Caco-2 (cell line): Measurements from ENCODE around the gene TRAPPC2. TPM values are rescaled to one million over a fixed set of nuclear protein-coding genes. Genes with fewer than 3 reads are reported as not detected.

Experiments used
- BruUV-seq: library from RNA; stranded (reverse); fragments of 400-500 nt; replicated peaks from 2 replicates; lab custom pipeline; 2021; lab: Mats Ljungman, UMichigan
- CTCF ChIA-PET: fragments of 300-600 bp; sonication (Branson Sonifier 250); formaldehyde crosslinking; loops from one replicate; lab custom pipeline; 2022; ENCODE audit warnings: antibody characterized with exemption; lab: Charles Lee
- POLR2A ChIA-PET: fragments of 300-600 bp; sonication (Branson Sonifier 250); formaldehyde crosslinking; loops from one replicate; lab custom pipeline; 2022; ENCODE audit warnings: antibody characterized with exemption; lab: Charles Lee
- DNase-seq, 2 experiments: peaks; one replicate each; pipeline versions ENCODE4 v3.0.0 to v3.0.0-alpha.2; 2020 to 2022
- H3K27me3 ChIP-seq: replicated peaks from 2 replicates; pipeline ENCODE4 v1.6.0; 2011; ENCODE audit warnings: low read length; ENCODE audit not compliant: control insufficient read depth, insufficient read depth
- H3K36me3 ChIP-seq: 2 replicates; pipeline ENCODE4 v1.5.1; 2011; ENCODE audit warnings: low read length; ENCODE audit not compliant: control insufficient read depth, insufficient read depth
- H3K4me1 ChIP-seq: fragments of 250-450 bp; sonication (Bioruptor Pico); 2 replicates; pipeline ENCODE4 v1.5.1; 2020; ENCODE audit warnings: mild to moderate bottlenecking
- H3K4me3 ChIP-seq: 2 replicates; pipeline ENCODE4 v1.5.1; 2011; ENCODE audit warnings: low read depth, mild to moderate bottlenecking, control low read depth, low read length
- H3K9me3 ChIP-seq: fragments of 250-450 bp; sonication (Bioruptor Pico); 2 replicates; pipeline ENCODE4 v1.5.1; 2020; ENCODE audit warnings: mild to moderate bottlenecking, moderate library complexity
- H3K27ac Mint-ChIP-seq: one replicate; pipeline ENCODE4 v1.8.0; 2022; ENCODE audit warnings: mixed read lengths; ENCODE audit not compliant: unreplicated experiment
- H3K27me3 Mint-ChIP-seq: one replicate; pipeline ENCODE4 v1.8.0; 2022; ENCODE audit warnings: mixed read lengths; ENCODE audit not compliant: insufficient read depth, unreplicated experiment
- H3K36me3 Mint-ChIP-seq: one replicate; pipeline ENCODE4 v1.8.0; 2022; ENCODE audit warnings: mild to moderate bottlenecking, mixed read lengths; ENCODE audit not compliant: insufficient read depth, unreplicated experiment
- H3K4me1 Mint-ChIP-seq: one replicate; pipeline ENCODE4 v1.8.0; 2022; ENCODE audit warnings: low read depth, mixed read lengths; ENCODE audit not compliant: unreplicated experiment
- H3K4me3 Mint-ChIP-seq: one replicate; pipeline ENCODE4 v1.8.0; 2022; ENCODE audit warnings: mild to moderate bottlenecking, moderate library complexity, mixed read lengths; ENCODE audit not compliant: unreplicated experiment
- H3K9me3 Mint-ChIP-seq: one replicate; pipeline ENCODE4 v1.8.0; 2022; ENCODE audit warnings: mixed read lengths; ENCODE audit not compliant: unreplicated experiment
- intact Hi-C: fragments of 100-400 bp; cut with micrococcal nuclease; formaldehyde crosslinking; loops from one replicate; pipeline ENCODE4 v1.10.0; 2022; ENCODE audit not compliant: unreplicated experiment
- total RNA-seq: library from RNA; stranded (reverse); gene quantifications from 2 replicates; pipeline ENCODE4 v1.2.3, GENCODE V29; 2022
- TF ChIP-seq, protein P1 (sequence below), 2 experiments: fragments of 200-600 bp in 1 of 2; IDR thresholded peaks; 1 replicate in 1 of 2; 2 replicates in 1 of 2; pipeline versions ENCODE4 v1.5.1 to v1.8.0; 2011 to 2022; ENCODE audit warnings: antibody characterized with exemption in 1 of 2, control low read depth in 1 of 2, inconsistent platforms in 1 of 2, low read depth in 1 of 2, low read length in 1 of 2, mild to moderate bottlenecking in 1 of 2, moderate library complexity in 1 of 2; ENCODE audit not compliant: insufficient read depth in 1 of 2, severe bottlenecking in 1 of 2, unreplicated experiment in 1 of 2

The TRAPPC2 gene
- total RNA-seq, 1 experiment from 2014 or later = 19.3 TPM

GRCh38 chrX:13702111-13702789 lies 32.2 kb downstream of the TRAPPC2 start:
- Histone ChIP-seq H3K4me3 (no peak overlapping the region), H3K36me3 (no peaks in the 10 kb centered on the region), H3K27me3 (no peaks in the 10 kb centered on the region), H3K4me1 (no peaks in the 10 kb centered on the region), H3K9me3 (no peaks in the 10 kb centered on the region)
- CTCF ChIA-PET = no interaction called here
- Mint-ChIP-seq H3K4me3 (no peak overlapping the region), H3K9me3 (no peaks in the 10 kb centered on the region), H3K27ac (no peak overlapping the region), H3K27me3 (no peaks in the 10 kb centered on the region), H3K4me1 (peaks cover 13% of the 10 kb centered on the region), H3K36me3 (peaks cover 23% of the 10 kb centered on the region)
- POLR2A ChIA-PET = no interaction called here
- TF ChIP-seq, protein P1, sequence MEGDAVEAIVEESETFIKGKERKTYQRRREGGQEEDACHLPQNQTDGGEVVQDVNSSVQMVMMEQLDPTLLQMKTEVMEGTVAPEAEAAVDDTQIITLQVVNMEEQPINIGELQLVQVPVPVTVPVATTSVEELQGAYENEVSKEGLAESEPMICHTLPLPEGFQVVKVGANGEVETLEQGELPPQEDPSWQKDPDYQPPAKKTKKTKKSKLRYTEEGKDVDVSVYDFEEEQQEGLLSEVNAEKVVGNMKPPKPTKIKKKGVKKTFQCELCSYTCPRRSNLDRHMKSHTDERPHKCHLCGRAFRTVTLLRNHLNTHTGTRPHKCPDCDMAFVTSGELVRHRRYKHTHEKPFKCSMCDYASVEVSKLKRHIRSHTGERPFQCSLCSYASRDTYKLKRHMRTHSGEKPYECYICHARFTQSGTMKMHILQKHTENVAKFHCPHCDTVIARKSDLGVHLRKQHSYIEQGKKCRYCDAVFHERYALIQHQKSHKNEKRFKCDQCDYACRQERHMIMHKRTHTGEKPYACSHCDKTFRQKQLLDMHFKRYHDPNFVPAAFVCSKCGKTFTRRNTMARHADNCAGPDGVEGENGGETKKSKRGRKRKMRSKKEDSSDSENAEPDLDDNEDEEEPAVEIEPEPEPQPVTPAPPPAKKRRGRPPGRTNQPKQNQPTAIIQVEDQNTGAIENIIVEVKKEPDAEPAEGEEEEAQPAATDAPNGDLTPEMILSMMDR (IDR thresholded peaks at IDR 0.05; ENCODE audit: insufficient read depth in 1 of 2, low read depth in 1 of 2, low read length in 1 of 2, severe bottlenecking in 1 of 2, unreplicated experiment in 1 of 2) = no peak
- intact Hi-C loops = no loop called here
- no TSS peak for BruUV-seq
- no peak for DNase-seq

DNA sequence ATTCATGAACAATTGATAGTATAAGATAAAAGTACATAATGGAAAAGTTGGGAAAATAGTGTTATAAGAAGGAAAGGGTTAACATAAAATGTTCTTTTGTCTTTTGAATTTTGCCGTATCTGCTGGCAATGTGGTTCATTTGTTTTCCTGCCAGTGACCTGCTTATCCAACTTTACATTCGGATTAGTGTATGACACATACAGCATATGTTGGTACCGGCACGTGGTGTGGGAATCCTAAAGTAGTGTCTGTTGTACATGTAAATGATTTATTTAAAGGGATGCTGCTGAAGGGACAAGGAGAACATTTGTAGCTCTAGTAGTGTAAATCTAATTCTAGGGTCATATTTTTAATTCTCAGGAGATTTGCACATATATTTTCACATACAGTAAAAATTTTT lies 34.0 kb downstream of the TRAPPC2 start:
- Mint-ChIP-seq H3K27ac (no peak overlapping the region), H3K27me3 (no peaks in the 10 kb centered on the region), H3K4me1 (peaks cover 23% of the 10 kb centered on the region), H3K9me3 (no peaks in the 10 kb centered on the region), H3K36me3 (peaks cover 21% of the 10 kb centered on the region), H3K4me3 (no peak overlapping the region)
- Histone ChIP-seq H3K36me3 (no peaks in the 10 kb centered on the region), H3K4me3 (no peak overlapping the region), H3K4me1 (no peaks in the 10 kb centered on the region), H3K27me3 (no peaks in the 10 kb centered on the region), H3K9me3 (no peaks in the 10 kb centered on the region)
- DNase-seq = no peak
- no TSS peak for BruUV-seq
- ChIA-PET POLR2A (interaction anchor here (0.6 kb wide), 1 partner anchor 32 kb away, joined by 3 read pairs; no protein-coding TSS in a partner anchor), CTCF (no interaction called here)
- TF ChIP-seq, protein P1 (IDR thresholded peaks at IDR 0.05; ENCODE audit: insufficient read depth in 1 of 2, low read depth in 1 of 2, low read length in 1 of 2, severe bottlenecking in 1 of 2, unreplicated experiment in 1 of 2) = no peak
- intact Hi-C loops = no loop called here

GRCh38 chrX:13699183-13699826 lies 35.1 kb downstream of the TRAPPC2 start:
- Histone ChIP-seq H3K36me3 (no peaks in the 10 kb centered on the region), H3K9me3 (no peaks in the 10 kb centered on the region), H3K4me3 (no peak overlapping the region), H3K27me3 (no peaks in the 10 kb centered on the region), H3K4me1 (no peaks in the 10 kb centered on the region)
- Mint-ChIP-seq H3K4me3 (no peak overlapping the region), H3K27ac (no peak overlapping the region), H3K4me1 (peaks cover 27% of the 10 kb centered on the region), H3K27me3 (no peaks in the 10 kb centered on the region), H3K36me3 (peaks cover 26% of the 10 kb centered on the region), H3K9me3 (no peaks in the 10 kb centered on the region)
- CTCF ChIA-PET = no interaction called here
- POLR2A ChIA-PET = no interaction called here
- intact Hi-C loops = no loop called here
- TF ChIP-seq, protein P1 (IDR thresholded peaks at IDR 0.05; ENCODE audit: insufficient read depth in 1 of 2, low read depth in 1 of 2, low read length in 1 of 2, severe bottlenecking in 1 of 2, unreplicated experiment in 1 of 2) = no peak
- BruUV-seq = no TSS peak
- no peak for DNase-seq
